Epithelial cell of esophagus (primary cell): Measurements from ENCODE around the gene PLAC1.

Experiments
- DNase-seq: peaks from one replicate; pipeline ENCODE4 v3.0.0; 2010; ENCODE audit warnings: low read depth
- H3K4me3 ChIP-seq: 2 replicates; pipeline ENCODE4 v1.5.1; 2011; ENCODE audit warnings: mild to moderate bottlenecking, low read length, control low read depth
- CTCF ChIP-seq: IDR thresholded peaks from 2 replicates; pipeline ENCODE4 v1.5.1; 2011; ENCODE audit warnings: low read depth, mild to moderate bottlenecking, low read length, control low read depth, inconsistent platforms; ENCODE audit not compliant: insufficient read depth; ENCODE audit errors: missing control alignments

The PLAC1 gene

GRCh38 chrX:134683351-134684005 is 25.2 kb upstream of the PLAC1 start:
- no peak for TF ChIP-seq CTCF

GRCh38 chrX:134682081-134682480 is 23.8 kb upstream of the PLAC1 start:
- no peak for TF ChIP-seq CTCF
- no peak for DNase-seq
- no peak overlapping the region for H3K4me3 ChIP-seq

More at GRCh38 chrX:134683351-134684005, 25.2 kb upstream of the PLAC1 start:
- DNase-seq = no peak
- no peak overlapping the region for H3K4me3 ChIP-seq

DNA sequence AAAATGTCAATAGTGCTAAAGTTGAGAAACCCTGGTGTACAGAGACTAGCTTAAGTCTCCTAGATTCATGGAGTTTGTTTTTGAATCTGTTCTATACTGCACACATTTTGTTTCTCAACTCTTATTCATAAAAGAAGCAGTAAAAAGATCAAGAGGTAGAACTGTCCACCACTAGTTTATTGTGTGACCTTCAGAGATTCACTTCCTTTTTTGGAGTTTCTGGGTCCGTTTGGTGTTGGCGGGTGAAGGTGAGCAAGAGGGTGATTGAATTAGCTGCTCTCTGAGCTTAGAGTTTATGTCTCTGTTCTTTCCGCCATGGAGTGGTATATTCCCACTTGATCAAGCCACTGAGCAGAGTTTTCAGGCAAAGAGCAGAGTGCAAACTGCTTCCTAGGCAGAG is 21.4 kb upstream of the PLAC1 start:
- TF ChIP-seq CTCF = no peak
- no peak for DNase-seq
- no peak overlapping the region for H3K4me3 ChIP-seq

- no peak for DNase-seq
- H3K4me3 ChIP-seq = no peak overlapping the region
- TF ChIP-seq CTCF = no peak
Measured at GRCh38 chrX:134679221-134679620, 20.9 kb upstream of the PLAC1 start.

- no peak for DNase-seq
- no peak overlapping the region for H3K4me3 ChIP-seq
Measured at GRCh38 chrX:134677332-134677731, 19.1 kb upstream of the PLAC1 start.

DNA sequence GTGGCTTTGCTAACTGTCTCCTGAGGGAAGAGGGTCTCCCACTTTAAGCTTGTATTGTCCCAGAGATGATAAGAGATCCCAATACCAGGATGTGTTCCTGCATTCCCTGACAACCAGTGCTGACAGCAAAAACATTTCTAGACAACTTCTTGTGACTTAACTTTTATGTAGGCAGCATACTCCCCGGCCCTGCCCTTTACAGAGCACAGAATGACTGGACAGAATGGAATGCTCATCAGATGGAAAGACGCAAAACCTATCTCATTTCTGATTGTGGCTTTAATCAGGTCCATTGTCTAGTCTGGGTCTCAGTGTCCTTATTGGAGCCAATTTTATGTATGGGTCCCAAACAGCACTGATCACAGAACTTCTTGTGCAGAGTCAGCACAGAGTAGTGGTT is 18.2 kb upstream of the PLAC1 start:
- peak; percentile 65 for DNase-seq
- TF ChIP-seq CTCF = no peak
- no peak overlapping the region for H3K4me3 ChIP-seq

More at GRCh38 chrX:134677332-134677731, 19.1 kb upstream of the PLAC1 start:
- TF ChIP-seq CTCF = no peak

- no peak for TF ChIP-seq CTCF
- no peak overlapping the region for H3K4me3 ChIP-seq
- no peak for DNase-seq
Measured at GRCh38 chrX:134673123-134673522, 14.9 kb upstream of the PLAC1 start.
